Neural progenitor cell (in vitro differentiated cells): ENCODE results near the gene ATG16L1. TPM values are rescaled to one million over a fixed set of nuclear protein-coding genes. Genes with fewer than 3 reads are reported as not detected.

ENCODE experiments used
- DNase-seq: peaks from one replicate; pipeline ENCODE4 v3.0.0-alpha.2; 2016; ENCODE audit warnings: low spot score
- H2AFZ ChIP-seq: fragments of 200-600 bp; sonication (generic); replicated peaks from 2 replicates; pipeline ENCODE4 v1.6.1; 2016; ENCODE audit warnings: antibody characterized with exemption
- H3F3A ChIP-seq: fragments of 200-600 bp; sonication (generic); 2 replicates; pipeline ENCODE4 v1.6.1; 2016; ENCODE audit warnings: antibody characterized with exemption, low read depth
- H3K27ac ChIP-seq: fragments of 200-600 bp; sonication (generic); 2 replicates; pipeline ENCODE4 v1.5.1; 2016; ENCODE audit warnings: mild to moderate bottlenecking
- H3K27me3 ChIP-seq: fragments of 200-600 bp; sonication (generic); 2 replicates; pipeline ENCODE4 v1.6.1; 2016; ENCODE audit warnings: mild to moderate bottlenecking, moderate library complexity
- H3K36me3 ChIP-seq: fragments of 200-600 bp; sonication (generic); 2 replicates; pipeline ENCODE4 v1.5.1; 2016
- H3K4me1 ChIP-seq: fragments of 200-600 bp; sonication (generic); 2 replicates; pipeline ENCODE4 v1.6.1; 2016; ENCODE audit warnings: mixed run types
- H3K4me2 ChIP-seq: fragments of 200-600 bp; sonication (generic); 2 replicates; pipeline ENCODE4 v1.6.1; 2016
- H3K4me3 ChIP-seq: fragments of 200-600 bp; sonication (generic); 2 replicates; pipeline ENCODE4 v1.5.1; 2016
- H3K79me2 ChIP-seq: fragments of 200-600 bp; sonication (generic); 2 replicates; pipeline ENCODE4 v1.6.1; 2016; ENCODE audit warnings: low read depth
- H3K9ac ChIP-seq: fragments of 200-600 bp; sonication (generic); 2 replicates; pipeline ENCODE4 v1.6.1; 2016
- H3K9me3 ChIP-seq: fragments of 200-600 bp; sonication (generic); 2 replicates; pipeline ENCODE4 v1.5.1; 2016; ENCODE audit warnings: low read depth
- H4K20me1 ChIP-seq: fragments of 200-600 bp; sonication (generic); 2 replicates; pipeline ENCODE4 v1.6.1; 2016; ENCODE audit warnings: low read depth
- H3K27ac Mint-ChIP-seq: 3 replicates; pipeline ENCODE4 v1.8.0; 2021; ENCODE audit warnings: mixed read lengths
- H3K27me3 Mint-ChIP-seq: 2 replicates; pipeline ENCODE4 v1.8.0; 2022; ENCODE audit warnings: low read depth, mild to moderate bottlenecking, inconsistent platforms, moderate library complexity, mixed read lengths; ENCODE audit not compliant: insufficient read depth
- H3K36me3 Mint-ChIP-seq: 3 replicates; pipeline ENCODE4 v1.8.0; 2021; ENCODE audit warnings: mixed read lengths
- H3K4me1 Mint-ChIP-seq: 3 replicates; pipeline ENCODE4 v1.8.0; 2021; ENCODE audit warnings: mixed read lengths
- H3K4me3 Mint-ChIP-seq: 3 replicates; pipeline ENCODE4 v1.8.0; 2021; ENCODE audit warnings: mild to moderate bottlenecking, moderate library complexity, mixed read lengths
- H3K9me3 Mint-ChIP-seq: 3 replicates; pipeline ENCODE4 v1.8.0; 2020; ENCODE audit warnings: mixed read lengths
- CTCF ChIP-seq: fragments of 200-600 bp; sonication (generic); IDR thresholded peaks from 2 replicates; pipeline ENCODE4 v1.5.1; 2017; ENCODE audit warnings: antibody characterized with exemption, mild to moderate bottlenecking
- EZH2 ChIP-seq: fragments of 200-600 bp; sonication (generic); IDR thresholded peaks from 2 replicates; pipeline ENCODE4 v1.6.1; 2017; ENCODE audit warnings: antibody characterized with exemption, mild to moderate bottlenecking, moderate library complexity
- EZH2phosphoT487 ChIP-seq: fragments of 200-600 bp; sonication (generic); IDR thresholded peaks from 2 replicates; pipeline ENCODE4 v1.6.1; 2017; ENCODE audit warnings: antibody characterized with exemption
- total RNA-seq: library from RNA; depleted of rRNA; stranded (reverse); fragments of >200 nt; gene quantifications from 2 replicates; pipeline ENCODE4 v1.2.3, GENCODE V29; 2015; ENCODE audit warnings: low replicate concordance

ATG16L1 gene
- total RNA-seq, 1 donor from 2014 or later, result 25.3 TPM

- Histone ChIP-seq H2AFZ (no peak overlapping the region), H3K27ac (no peak overlapping the region), H3K36me3 (no peaks in the 10 kb centered on the region), H3K4me2 (no peak overlapping the region), H3K4me3 (no peak overlapping the region), H3K4me1 (no peaks in the 10 kb centered on the region), H3F3A (no peaks in the 10 kb centered on the region), H4K20me1 (peaks cover 2% of the 10 kb centered on the region), H3K9ac (no peak overlapping the region), H3K79me2 (no peaks in the 10 kb centered on the region), H3K27me3 (peaks cover 99% of the 10 kb centered on the region), H3K9me3 (no peaks in the 10 kb centered on the region)
- no peak for DNase-seq
- no peaks in the 10 kb centered on the region for H3K9me3 Mint-ChIP-seq
- H3K36me3 Mint-ChIP-seq, result no peaks in the 10 kb centered on the region
- peak overlapping the region; percentile 30 for H3K4me3 Mint-ChIP-seq
- no peak overlapping the region for H3K27ac Mint-ChIP-seq
- peaks cover 25% of the 10 kb centered on the region for H3K27me3 Mint-ChIP-seq
- no peak for TF ChIP-seq CTCF
- TF ChIP-seq EZH2phosphoT487, result no peak
- no peak for TF ChIP-seq EZH2
- H3K4me1 Mint-ChIP-seq, result peaks cover 13% of the 10 kb centered on the region
These were observed 72.4 kb downstream of the ATG16L1 start for GRCh38 chr2:233323851-233324250.

- no peaks in the 10 kb centered on the region for H3K79me2 ChIP-seq
- no peaks in the 10 kb centered on the region for H3K4me1 ChIP-seq
- H3K27me3 ChIP-seq, result peaks cover 99% of the 10 kb centered on the region
- no peaks in the 10 kb centered on the region for H3K36me3 Mint-ChIP-seq
- no peak overlapping the region for H3K9ac ChIP-seq
- no peak overlapping the region for H3K4me2 ChIP-seq
- no peak for DNase-seq
- no peak overlapping the region for H3K27ac ChIP-seq
- no peaks in the 10 kb centered on the region for H3K9me3 ChIP-seq
- H3K36me3 ChIP-seq, result no peaks in the 10 kb centered on the region
- H3K27me3 Mint-ChIP-seq, result peaks cover 33% of the 10 kb centered on the region
- no peak overlapping the region for H3K4me3 Mint-ChIP-seq
- no peak overlapping the region for H3K27ac Mint-ChIP-seq
- H2AFZ ChIP-seq, result no peak overlapping the region
- peaks cover 16% of the 10 kb centered on the region for H3K4me1 Mint-ChIP-seq
- TF ChIP-seq EZH2, result no peak
- TF ChIP-seq EZH2phosphoT487, result no peak
- no peak for TF ChIP-seq CTCF
- H3K4me3 ChIP-seq, result no peak overlapping the region
- H4K20me1 ChIP-seq, result peaks cover 9% of the 10 kb centered on the region
- H3K9me3 Mint-ChIP-seq, result no peaks in the 10 kb centered on the region
- no peaks in the 10 kb centered on the region for H3F3A ChIP-seq
These were observed 73.8 kb downstream of the ATG16L1 start for GRCh38 chr2:233325256-233325655.

GRCh38 chr2:233325814-233326213, 74.3 kb downstream of the ATG16L1 start:
- Histone ChIP-seq H3F3A (no peaks in the 10 kb centered on the region), H3K27me3 (peaks cover 99% of the 10 kb centered on the region), H3K4me1 (no peaks in the 10 kb centered on the region), H3K4me2 (no peak overlapping the region), H3K9ac (no peak overlapping the region), H2AFZ (no peak overlapping the region), H3K9me3 (no peaks in the 10 kb centered on the region), H3K79me2 (no peaks in the 10 kb centered on the region), H3K4me3 (no peak overlapping the region), H3K36me3 (no peaks in the 10 kb centered on the region), H3K27ac (no peak overlapping the region), H4K20me1 (peaks cover 9% of the 10 kb centered on the region)
- DNase-seq, result no peak
- H3K27ac Mint-ChIP-seq, result peak overlapping the region; percentile 89
- H3K4me1 Mint-ChIP-seq, result peaks cover 16% of the 10 kb centered on the region
- peaks cover 36% of the 10 kb centered on the region for H3K27me3 Mint-ChIP-seq
- no peaks in the 10 kb centered on the region for H3K9me3 Mint-ChIP-seq
- TF ChIP-seq EZH2 (no peak), CTCF (no peak), EZH2phosphoT487 (no peak)
- H3K4me3 Mint-ChIP-seq, result no peak overlapping the region
- no peaks in the 10 kb centered on the region for H3K36me3 Mint-ChIP-seq

- Histone ChIP-seq H3K27ac (no peak overlapping the region), H4K20me1 (peaks cover 13% of the 10 kb centered on the region), H3K4me2 (no peak overlapping the region), H2AFZ (no peak overlapping the region), H3K27me3 (peaks cover 99% of the 10 kb centered on the region), H3K79me2 (no peaks in the 10 kb centered on the region), H3F3A (no peaks in the 10 kb centered on the region), H3K4me3 (no peak overlapping the region), H3K36me3 (no peaks in the 10 kb centered on the region), H3K4me1 (no peaks in the 10 kb centered on the region), H3K9me3 (no peaks in the 10 kb centered on the region), H3K9ac (no peak overlapping the region)
- DNase-seq, result no peak
- Mint-ChIP-seq H3K36me3 (no peaks in the 10 kb centered on the region), H3K4me1 (peaks cover 12% of the 10 kb centered on the region), H3K27me3 (peaks cover 41% of the 10 kb centered on the region), H3K4me3 (no peak overlapping the region), H3K9me3 (no peaks in the 10 kb centered on the region), H3K27ac (no peak overlapping the region)
- TF ChIP-seq CTCF (no peak), EZH2phosphoT487 (no peak), EZH2 (no peak)
These were observed 75.0 kb downstream of the ATG16L1 start for GRCh38 chr2:233326500-233326899.
